Brain pericyte (primary cell): Measurements from ENCODE around the gene GPSM1.
A peak's percentile ranks its signal among the peaks of the same experiment; 100 is the strongest.

Experiments
- DNase-seq: peaks from one replicate; pipeline ENCODE4 v3.0.0-alpha.2; 2012; ENCODE audit warnings: low read depth, low spot score

Gene GPSM1

DNA sequence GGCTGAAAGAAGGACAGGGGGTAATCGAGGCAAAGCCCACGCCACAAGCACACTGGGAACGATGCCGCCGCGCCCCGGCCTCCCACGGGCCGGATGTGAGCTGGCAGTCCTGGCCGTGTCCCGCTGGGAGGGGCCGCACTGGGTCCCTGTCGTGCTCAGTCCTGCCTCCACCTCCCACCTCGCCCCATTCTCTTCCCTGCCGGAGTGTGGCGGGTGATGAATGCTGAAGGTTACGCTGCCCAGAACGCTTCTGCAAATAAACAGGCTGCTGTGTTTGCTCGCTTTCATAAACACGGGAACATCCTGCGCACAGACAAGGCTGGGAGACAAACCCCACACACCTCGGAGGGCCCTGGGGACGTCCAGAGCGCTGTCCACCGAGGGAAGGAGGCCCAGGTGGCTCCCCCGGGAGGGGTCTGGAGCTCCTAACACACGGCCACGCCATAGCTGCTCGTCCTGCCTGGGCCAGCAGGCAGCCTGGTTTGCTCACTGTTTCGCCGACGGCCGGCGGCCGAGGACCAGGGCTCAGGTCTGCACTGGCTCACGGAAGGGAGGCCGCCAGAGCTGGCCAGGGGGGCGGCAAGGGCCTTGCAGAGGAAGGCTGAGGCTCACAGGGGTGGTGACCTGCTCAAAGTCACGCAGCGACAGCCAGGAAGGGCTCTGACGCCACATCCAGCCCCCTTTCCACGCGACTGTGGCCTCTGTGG lies 33.9 kb downstream of the GPSM1 start:
- no peak for DNase-seq

DNA sequence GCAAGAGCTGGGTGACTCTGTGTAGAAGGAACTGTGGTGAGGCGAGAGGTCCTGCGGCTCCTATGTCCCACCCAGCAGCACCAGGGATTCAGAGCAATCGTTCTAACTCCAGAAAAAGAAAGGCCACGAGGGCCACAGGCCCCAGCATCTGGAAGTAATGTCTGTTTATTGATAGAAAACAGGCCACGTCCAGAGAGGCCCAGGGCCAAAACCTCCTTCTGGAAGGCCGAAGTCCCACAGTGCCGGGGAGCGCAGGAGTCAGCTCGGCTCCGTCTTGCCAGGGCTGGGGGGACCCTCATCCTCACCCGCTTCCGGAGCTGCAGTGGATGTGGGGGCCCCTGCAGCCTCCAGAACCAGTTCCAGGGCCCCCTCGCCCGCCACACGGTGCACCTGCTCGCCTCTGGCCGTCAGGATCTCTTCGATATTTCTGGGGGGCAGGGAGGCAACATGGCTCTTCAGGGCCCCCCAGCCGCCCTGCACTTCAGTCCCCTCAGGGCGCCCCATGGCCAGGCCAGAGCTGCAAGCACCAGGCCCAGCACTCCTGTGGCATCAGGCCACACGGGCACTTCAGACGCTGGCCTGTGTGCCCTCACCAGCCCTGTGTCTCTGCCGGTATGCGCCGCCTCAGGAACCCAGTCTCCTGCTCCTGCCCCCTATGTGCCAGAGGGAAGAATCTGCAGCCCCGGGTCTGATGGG lies 34.6 kb downstream of the GPSM1 start:
- no peak for DNase-seq

DNA sequence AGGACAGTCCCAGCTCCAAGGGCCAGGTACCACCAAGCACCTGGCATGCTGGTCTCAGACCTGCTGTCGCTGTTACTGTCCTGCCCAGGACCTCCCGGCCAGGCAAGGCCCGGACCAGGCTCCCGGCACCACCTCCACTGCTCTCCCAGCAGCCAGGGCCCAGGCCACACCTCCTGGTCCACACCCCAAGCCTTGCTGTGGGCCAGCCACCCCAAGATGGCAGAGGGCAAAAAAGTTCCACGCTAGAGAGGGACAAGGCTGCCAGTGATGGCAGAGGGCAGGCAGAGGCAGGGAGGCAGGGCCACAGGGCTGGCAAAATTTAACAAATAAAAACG lies 35.1 kb downstream of the GPSM1 start:
- no peak for DNase-seq

DNA sequence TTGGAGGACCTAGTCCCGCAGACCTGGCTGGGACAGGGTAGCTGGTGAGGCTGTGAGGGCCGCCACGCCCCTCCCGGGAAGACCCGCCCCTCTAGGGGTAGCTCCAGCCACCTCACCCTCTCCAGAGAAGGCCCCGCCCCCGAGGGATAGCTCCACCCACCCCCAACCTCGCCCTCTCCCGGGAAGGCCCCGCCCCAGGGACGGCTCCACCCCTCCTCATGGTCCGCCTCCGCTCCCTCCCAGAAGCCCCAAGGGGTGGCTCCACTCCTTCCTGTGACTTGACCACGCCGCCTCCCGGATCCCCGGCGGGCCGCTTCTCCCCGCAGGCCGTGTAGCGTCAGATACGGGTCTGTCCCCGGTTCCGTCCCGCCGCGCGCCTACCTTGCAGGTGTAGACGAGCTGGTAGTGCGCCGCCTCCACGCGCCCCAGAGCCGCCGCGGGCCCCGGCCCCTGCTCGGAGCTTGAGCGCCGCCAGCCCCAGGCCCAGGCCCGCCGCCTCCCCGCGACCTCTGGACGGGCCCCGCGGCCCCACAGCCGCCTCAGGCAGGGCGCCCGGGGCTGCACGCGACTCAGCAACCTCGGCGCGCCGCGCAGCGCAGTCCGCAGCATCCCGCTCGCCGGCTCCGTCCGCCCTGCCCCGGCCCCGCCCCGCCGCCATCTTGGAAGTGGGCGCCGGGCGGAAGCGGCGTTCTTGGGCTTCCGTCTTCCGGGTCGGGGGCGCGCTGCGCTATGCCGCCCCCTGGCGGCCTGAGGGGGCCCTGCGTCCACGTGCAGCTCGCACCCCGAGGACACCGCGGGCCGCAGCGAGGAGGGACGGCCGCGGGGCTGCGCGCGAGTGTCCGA lies 36.0 kb downstream of the GPSM1 start, which contains the start of gene DNLZ:
Gene DNLZ (minus strand): TSS at position 639 of the 843 bp plus-strand sequence. CDS start 30 bp downstream, at position 609.
- peak; percentile 63 for DNase-seq

DNA sequence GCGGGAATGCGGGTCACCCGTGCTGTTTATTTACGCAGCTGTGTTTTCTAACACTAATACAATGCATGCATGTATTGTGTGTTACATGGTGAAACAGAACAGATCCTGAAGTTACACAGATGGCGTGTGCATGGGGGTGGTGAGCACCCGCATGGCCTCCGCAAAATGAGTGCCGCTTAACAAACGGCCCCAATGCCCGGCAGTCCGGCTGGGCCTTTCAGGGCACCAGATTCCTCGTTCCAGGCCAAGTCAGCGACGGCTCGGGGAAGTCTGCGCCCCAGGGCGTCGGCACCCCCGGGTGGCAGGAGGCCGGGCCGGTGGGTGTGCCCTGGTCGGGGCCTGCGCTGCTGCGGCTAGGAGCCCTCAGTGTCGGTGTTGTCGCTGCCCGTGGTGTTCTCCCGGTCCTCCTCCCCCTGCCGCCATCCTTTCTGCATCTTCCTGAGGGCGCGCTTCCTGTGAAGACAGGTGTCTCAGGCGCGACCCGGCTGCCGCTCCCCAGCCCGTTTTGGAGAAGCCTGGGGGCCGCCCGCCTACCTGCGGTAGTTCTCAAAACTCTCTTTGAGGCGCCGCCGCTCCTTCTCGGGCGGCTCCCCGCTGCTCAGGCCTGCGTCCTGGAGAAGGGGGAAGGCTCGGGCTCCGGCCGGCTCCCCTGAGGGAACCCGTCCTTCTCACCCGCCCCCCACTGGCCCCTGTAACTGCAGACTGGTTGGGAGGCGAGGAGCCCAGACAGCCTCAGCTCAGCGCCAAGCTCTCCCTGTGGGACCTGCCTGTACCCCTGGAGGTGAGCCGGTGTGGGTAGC lies 36.8 kb downstream of the GPSM1 start:
- DNase-seq = no peak

DNA sequence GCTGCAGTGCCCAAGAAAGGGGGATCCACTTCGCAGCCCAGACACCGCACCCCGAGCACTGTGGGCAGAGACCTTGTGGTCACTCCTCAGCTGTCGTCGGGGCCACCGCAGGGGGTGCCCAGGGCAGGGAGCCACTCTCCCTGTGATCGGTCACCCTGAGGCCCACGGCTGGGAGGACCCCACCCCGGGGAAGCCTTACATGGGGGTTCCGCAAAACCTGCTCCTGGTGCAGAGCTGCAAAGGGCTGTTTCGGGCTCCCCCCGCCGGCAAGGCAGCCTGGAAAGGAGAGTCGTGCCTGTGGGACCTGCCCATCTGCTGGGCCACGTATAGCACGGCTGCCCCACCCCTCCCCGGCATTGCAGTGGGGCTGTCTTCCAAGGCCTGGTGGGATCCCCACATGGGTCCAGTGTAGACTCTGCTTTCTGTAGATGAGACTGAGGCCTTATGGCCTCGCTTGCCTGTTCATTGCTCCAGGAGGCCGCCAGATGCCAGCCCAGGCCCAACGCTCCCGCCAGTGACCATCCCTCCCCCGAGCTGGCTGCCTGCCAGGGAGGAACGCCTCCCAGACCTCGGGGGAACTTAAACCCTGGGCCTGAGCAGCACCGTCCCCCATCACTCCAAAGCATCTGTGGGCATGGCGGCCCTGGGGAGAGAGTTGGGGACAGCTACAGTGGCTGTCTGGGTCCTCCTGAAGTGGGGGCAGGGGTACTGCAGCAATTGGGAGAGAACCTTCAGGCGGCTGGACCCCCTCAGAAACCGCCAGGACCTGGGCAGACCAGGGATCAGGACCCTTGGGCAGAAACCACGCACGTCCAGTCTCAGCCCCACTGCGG lies 37.8 kb downstream of the GPSM1 start:
- no peak for DNase-seq

DNA sequence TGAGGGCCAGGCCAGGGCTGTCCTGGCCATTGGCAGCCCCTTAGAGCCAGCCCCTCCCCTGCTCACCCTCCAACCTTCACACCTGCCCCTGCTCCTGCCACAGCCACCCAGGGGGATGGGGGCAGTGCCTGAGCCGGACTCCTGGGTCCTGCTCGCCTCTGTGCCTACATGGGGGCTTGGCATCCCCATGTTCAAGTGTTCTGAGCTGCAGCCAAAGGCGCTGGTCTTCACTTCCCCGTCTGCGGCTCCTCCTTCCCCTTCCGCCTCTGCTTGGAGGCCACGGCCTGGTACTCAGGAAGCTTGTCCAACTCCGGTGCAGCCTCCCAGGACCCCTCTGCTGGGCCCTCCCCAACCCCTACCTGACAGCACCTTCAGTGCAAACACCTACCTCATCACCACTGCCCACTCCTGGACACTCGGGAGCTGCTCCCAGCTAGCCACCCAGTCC lies 38.5 kb downstream of the GPSM1 start:
- DNase-seq = no peak

DNA sequence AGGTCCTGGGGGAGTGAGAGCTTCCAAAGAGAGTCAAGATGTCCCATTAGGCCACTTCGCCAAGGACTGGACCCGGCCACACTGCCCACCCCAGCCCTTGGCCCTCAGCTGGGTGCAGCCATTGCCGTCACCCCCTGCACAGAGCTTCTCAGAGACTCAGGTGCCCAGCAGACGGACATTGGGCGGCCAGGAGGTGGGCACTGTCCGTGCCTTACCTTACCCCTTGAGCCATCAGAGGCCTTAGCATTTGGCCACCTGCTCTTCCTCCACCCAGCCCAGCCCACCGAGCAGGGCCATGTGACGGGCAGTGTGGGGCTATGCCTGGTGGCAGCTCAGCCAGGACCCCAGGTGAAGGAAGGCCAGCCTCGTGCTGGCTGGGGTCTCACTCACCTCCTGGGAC lies 39.5 kb downstream of the GPSM1 start:
- no peak for DNase-seq

DNA sequence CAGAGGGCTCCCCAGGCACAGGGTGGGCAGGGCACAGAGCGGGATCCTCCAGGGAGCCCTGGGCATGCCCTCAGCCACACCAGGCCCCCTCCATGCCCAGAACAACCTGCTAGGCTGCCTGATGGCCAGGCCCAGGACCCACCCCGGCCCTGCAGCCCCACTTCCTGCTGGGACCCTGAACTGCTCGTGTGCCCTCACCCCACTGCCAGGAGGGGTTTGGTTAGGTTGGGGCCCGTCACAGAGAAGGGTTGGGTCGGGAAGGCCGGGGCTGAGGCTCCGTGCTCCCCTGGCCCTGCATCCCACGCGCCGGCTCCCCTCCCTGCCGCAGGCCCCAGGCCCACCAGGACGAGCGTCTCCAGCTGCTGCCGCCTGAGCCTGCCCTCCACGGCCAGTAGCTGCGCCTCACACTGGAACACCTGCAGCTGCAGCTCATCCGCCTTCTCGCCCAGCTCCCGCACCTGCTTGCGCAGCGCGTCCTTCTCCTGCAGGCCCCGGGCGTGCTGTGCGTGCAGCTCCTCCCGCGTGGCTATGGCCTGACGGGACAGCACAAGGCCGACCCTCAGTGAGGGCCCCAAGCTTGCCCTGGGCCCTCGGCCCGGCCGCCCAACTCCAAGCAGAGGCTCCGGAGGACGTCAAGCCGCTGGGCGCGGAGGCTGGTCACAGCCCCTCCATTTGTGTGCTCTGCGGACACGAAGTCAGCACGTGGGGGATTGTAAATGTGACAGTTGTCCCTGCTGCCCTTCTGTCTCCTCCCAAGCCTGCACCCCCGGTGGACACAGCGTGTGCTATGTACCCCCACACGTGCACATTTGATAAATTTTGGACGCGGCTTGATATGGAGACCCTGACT lies 40.2 kb downstream of the GPSM1 start:
- no peak for DNase-seq

DNA sequence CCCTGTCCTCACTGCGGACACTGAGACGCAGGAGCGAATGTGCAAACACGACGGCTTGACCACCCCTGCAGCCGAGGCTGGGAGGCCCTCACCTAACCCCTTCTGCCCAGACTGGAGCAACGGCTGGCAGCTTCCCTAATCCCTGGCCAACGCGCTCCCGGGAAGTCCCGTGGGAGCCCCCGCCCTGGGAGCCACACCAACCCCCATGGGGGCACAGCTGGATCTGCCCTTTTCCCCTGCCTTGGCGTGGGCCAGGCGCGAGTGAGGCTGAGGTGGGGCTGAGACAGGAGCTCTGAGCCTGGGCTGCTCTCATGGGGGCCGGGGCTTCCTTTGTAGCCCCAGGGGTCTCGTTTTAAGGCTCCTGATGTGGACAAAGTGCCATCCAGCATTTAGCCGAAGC lies 40.9 kb downstream of the GPSM1 start:
- no peak for DNase-seq

DNA sequence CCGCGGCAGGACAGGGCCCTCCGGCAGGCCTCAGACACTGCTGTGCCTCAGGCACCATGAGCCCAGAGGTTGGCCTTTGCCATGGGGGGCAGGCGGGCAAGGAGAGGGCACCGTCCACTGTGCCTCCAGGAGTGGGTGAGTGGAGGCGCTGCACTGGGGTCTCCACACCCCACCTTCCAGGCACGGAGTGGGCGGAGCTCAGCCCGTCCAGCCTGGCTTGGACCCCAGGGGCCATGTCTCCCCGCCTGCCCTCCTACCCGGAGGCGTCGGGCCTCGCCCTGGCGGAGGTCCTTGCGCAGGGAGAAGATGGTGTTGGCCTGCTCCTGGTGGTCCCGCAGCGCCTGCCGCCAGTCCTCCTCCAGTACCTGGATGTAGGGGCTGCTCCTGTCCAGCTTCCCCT lies 42.7 kb downstream of the GPSM1 start:
- no peak for DNase-seq

DNA sequence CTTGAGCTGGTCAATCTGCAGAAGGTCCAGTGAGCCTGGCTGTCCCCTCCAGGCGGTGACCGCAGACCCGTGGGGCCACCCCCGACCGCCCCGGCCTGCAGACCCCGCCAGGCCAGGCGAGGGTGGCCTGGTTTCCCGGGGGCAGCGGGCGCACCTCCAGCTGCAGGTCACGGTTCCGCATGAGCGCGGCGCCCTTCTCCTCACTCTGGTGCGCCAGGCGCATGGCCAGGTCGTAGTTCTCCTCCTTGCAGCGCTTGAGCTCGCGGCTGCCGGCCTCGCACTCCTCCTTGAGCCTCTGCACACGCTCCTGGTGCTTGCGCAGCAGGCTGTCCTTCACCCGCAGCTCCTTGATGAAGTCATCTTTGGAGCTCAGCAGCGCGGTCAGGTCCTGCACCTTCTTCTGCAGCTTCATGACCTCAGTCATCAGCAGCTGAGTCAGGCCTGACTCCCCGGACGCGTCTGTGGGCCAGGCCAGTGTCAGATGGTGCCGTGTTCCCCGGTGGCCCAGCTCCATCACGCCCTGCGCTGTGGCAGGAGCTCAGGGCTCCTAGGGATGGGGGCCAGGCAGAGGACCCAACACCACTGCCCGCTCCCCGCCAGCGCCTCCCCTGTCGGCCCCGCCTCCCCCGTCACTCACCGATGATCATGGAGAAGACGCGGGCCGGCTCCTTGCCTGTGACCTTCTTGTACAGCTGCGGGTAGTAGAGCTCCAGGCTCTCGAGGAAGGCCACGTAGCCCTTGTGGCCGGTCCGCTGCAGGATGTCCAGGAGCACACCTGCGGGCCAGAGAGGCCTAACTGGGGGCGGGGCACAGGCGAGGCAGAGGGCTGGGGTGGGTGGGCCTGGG lies 43.6 kb downstream of the GPSM1 start:
- no peak for DNase-seq

DNA sequence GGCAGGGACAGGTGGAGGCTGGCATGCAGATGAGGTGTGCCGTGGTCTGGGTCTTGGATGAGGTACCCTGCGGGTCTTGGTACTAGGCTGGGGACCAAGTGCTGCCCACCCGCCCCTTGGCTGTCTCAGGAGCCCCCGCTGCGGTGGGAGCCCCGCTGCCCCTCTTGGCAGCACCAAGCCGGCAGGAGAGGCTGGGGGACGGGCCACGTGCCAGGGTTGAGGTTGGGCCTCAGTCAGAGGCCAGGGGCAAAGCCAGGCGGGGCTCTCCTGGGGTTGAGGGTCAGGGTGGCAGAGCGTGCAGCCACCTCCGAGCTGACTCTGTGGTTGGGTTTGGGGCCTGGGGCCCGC lies 44.2 kb downstream of the GPSM1 start:
- DNase-seq = no peak

DNA sequence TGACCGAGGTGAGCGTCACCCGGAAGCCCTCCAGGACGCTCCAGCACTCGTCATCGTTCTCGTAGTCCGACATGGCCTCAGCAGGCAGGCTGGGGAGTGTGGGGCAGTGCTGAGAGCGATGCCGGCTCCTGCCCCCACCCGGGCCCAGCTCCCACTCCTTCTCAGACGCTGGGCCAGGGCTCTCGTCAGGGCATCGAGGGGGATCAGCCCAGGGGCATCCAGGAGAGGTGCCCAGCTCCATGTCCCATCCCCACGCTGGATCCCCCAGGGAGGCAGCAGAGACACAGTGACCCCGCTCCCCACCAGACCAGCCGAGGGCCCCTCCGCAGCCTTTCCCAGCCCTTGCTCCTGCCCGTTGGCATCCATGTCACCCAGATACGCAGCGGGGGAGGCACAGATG lies 44.7 kb downstream of the GPSM1 start:
- no peak for DNase-seq

DNA sequence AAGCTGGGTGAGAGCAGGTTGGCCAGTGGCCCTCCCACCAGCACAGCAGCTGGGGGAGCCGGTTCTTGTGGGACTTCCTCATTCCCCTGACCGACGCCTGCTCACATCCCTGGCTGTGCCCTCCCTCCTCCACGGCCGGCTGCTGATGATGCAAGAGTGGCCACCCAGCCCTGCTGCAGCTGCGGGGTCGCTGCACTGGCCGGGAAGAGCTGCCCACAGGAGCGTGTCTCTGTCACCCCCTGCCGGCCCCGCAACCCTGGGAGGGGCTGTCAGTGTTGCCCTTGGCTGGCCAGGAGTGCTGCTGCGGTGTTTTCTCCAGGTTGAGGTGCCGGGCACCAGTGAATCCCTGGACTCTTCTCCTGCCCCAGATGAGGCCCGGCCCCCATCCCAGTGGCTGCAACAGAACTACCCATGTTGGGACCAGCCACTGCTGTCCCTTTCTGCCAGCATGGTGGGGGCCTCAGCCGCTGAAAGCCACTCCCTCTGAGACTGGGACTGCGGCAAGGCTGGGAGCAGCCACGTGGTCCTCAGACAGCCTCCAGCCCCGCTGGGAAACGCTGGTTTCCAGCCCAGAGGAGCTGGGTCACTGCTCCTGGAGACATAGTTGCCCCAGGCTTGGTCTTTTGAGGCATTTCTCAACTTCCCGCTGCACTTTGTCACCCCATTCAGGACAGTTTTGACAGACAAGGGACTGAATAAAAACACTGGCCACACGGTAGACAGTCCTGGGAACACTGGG lies 45.4 kb downstream of the GPSM1 start:
- peak; percentile 55 for DNase-seq

DNA sequence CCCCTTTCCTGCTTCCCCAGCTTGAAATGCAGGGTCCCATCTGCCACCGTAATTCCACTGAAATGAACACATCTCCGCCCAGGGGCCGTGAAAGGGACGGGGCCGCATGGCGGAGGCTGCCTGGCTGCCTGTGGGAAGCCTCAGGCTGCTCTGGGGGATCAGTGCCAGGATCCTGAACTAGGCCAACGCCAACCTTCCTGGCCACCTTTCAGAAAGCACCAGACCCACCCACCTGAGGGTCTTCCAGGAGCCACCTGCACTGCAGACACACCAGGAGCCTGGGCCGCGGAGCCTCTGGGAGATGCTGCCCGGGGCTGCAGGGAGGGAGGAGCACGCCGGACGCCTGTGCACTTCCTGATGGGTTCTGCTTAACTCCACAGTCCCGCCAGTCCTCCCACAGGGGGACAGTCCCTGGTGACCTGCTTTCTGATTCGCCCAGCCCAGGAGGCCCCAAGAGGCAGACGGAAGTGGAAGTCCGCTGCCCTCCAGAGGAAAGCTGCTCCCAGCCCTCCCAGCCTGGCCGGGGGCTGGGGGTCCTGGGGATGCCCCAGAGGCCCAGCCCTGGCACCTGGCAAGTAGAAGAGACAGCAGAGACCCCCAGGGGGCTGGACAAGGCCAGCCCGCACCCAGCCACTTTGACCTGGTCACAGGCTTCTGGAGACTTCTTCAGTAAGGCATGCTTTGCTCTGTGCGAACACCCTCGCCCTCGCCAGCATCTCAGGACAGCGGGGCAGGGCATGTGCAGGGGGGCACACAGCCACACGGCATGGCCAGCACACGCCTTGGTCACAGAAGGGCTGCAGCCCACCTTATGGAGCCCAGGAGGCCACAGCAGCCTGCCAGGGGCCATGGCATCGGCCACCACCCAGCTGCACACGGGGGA lies 46.2 kb downstream of the GPSM1 start, which contains the start of gene CARD9:
Gene CARD9 (minus strand): TSS at position 370 of the 883 bp plus-strand sequence. CDS start 1,591 bp downstream, outside the sequence.
- no peak for DNase-seq

DNA sequence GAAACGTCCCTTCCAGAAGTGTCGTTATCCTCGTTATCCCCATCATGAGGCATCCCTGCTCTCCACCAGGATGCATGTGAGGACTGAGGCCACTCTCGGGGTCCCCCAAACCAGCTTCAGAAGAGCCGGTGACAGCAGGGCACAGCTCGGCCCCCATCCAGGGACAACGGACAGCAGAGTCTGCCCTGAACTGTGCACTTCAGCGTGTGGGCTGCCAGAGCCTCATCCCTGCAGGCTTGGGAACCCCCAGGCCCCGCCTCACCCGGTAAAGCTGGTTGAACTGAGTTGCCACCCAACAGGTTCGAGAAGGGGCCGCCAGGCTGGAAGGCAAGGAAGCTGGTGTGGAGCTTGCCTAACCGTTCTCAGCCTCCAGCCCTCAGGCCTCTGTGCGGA lies 46.8 kb downstream of the GPSM1 start:
- no peak for DNase-seq
